PC-9 (cell line): ENCODE data around the gene TTC24.

Source experiments
- EZH2 ChIP-seq: fragments of 200-600 bp; sonication (generic); IDR thresholded peaks from 2 replicates; pipeline ENCODE4 v1.8.0; 2017; ENCODE audit warnings: antibody characterized with exemption, low read depth
- TF ChIP-seq, protein P1 (sequence below): fragments of 200-600 bp; sonication (generic); conservative IDR thresholded peaks from 2 replicates; pipeline ENCODE4 v1.6.1; 2017; ENCODE audit warnings: mixed run types, antibody characterized with exemption, mild to moderate bottlenecking, moderate library complexity

- TF ChIP-seq EZH2: no peak
- TF ChIP-seq, protein P1, sequence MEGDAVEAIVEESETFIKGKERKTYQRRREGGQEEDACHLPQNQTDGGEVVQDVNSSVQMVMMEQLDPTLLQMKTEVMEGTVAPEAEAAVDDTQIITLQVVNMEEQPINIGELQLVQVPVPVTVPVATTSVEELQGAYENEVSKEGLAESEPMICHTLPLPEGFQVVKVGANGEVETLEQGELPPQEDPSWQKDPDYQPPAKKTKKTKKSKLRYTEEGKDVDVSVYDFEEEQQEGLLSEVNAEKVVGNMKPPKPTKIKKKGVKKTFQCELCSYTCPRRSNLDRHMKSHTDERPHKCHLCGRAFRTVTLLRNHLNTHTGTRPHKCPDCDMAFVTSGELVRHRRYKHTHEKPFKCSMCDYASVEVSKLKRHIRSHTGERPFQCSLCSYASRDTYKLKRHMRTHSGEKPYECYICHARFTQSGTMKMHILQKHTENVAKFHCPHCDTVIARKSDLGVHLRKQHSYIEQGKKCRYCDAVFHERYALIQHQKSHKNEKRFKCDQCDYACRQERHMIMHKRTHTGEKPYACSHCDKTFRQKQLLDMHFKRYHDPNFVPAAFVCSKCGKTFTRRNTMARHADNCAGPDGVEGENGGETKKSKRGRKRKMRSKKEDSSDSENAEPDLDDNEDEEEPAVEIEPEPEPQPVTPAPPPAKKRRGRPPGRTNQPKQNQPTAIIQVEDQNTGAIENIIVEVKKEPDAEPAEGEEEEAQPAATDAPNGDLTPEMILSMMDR: no peak
Observed at GRCh38 chr1:156590326-156591180, 11.0 kb downstream of the TTC24 start.
